ENCODE results near the gene ESRRG.

Gene ESRRG

DNA sequence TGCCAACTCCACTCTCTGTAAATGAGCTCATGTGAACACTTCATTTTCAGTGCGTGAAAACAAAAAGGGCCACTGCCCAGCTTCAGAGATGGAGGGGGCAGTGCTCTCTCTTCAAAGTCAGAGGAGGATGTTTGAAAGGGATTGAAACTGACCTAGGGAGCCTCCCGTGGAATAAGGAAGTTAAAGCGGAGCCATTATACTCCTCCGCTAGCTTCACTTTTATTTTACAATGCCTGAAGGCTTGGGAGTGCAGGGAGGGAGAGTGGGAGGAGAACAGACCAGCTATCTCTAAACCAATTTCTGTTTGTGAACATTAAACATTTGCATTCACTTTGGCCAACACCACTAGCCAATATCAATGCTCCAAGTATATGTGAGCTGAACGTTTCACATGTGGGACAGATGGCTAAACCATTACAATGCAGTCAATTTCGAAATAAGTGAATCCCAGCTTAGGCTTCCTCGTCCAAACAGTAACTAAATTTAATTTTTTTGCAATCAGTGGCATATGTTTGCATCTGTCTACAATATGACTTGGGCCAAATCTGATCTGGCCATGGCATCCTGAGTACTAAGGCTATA lies 126.9 kb downstream of the ESRRG start:
- DNase-seq: no peak

GRCh38 chr1:216587715-216588114 lies 135.5 kb downstream of the ESRRG start:
- DNase-seq (no peak), ATAC-seq (replicated peaks) (no peak)
- H3K36me3 Mint-ChIP-seq: peaks cover 0 to 1% of the 10 kb centered on the region in 2 donors
- no peak overlapping the region for H3K4me3 Mint-ChIP-seq
- H3K4me1 Mint-ChIP-seq: no peaks in the 10 kb centered on the region
- peaks cover 0 to 4% of the 10 kb centered on the region in 2 donors for H3K9me3 Mint-ChIP-seq
- no peaks in the 10 kb centered on the region for H3K27me3 Mint-ChIP-seq
- no peak overlapping the region for H3K27ac Mint-ChIP-seq

More for the DNA sequence above, 126.9 kb downstream of the ESRRG start:
- H3K27me3 Mint-ChIP-seq: peaks cover 14 to 21% of the 10 kb centered on the region in 2 donors
- peaks cover 0 to 3% of the 10 kb centered on the region in 2 donors for H3K4me1 Mint-ChIP-seq
- H3K9me3 Mint-ChIP-seq: peaks cover 0 to 1% of the 10 kb centered on the region in 2 donors
- no peak overlapping the region for H3K27ac Mint-ChIP-seq
- no peak overlapping the region for H3K4me3 Mint-ChIP-seq
- ATAC-seq (replicated peaks): no peak
- no peaks in the 10 kb centered on the region for H3K36me3 Mint-ChIP-seq

DNA sequence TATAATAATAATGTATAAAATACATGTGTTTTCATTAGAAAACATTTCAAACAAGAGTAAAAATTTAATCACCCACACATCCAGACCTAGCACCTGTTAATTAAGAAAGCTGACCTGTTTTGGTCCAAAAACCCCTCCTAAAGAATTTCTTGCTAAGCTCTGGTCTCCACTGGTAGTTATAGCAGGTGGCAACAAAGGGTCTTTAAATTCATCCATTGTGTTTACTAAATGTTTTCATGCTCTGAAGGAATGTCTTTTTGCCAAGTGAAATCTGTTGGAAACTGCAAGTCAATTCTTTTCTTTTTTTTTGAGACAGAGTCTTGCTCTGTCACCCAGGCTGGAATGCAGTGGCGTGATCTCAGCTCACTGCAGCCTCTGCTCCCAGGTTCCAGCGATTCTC lies 141.1 kb downstream of the ESRRG start:
- Mint-ChIP-seq H3K36me3 (no peaks in the 10 kb centered on the region), H3K27ac (no peak overlapping the region), H3K4me3 (no peak overlapping the region), H3K4me1 (no peaks in the 10 kb centered on the region), H3K27me3 (no peaks in the 10 kb centered on the region), H3K9me3 (peaks cover 0 to 3% of the 10 kb centered on the region in 2 donors)
- ATAC-seq (replicated peaks) (no peak), DNase-seq (no peak)

GRCh38 chr1:216580538-216581057 lies 142.6 kb downstream of the ESRRG start:
- Mint-ChIP-seq H3K9me3 (peaks cover 0 to 3% of the 10 kb centered on the region in 2 donors), H3K36me3 (no peaks in the 10 kb centered on the region), H3K4me3 (no peak overlapping the region), H3K4me1 (no peaks in the 10 kb centered on the region), H3K27ac (no peak overlapping the region), H3K27me3 (no peaks in the 10 kb centered on the region)
- DNase-seq: no peak
- no peak for ATAC-seq (replicated peaks)

DNA sequence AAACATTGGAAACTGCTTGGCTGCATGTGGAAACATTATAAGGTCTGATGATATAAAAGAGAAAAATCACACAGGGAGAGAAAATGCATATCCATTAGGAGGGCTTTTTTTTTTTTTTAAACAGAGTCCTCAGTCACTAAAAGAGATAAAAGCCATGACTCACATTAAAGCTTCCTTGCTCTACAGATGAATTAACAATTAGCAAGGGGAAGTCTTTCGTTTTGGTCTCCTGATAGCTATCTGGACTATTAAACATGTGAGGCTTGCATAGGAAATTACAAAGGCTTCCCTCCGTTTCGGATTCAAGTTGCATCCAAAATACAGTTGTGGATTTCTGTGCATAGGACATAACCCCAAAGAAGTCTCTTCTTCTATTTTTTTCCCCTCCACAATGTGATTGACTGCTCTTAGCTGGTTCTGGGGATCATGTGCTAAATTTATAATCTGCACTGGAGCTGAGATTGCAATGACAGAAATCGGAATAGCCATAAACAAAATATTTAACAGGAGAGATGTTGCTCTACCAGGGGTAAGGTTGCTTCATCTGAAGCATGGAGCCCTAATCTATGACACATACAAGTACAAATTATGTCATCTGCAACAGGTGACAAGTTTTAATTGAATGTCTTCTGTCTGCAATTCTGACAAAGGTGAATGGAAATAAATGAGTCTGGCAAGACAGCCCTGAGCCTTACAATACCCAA lies 146.8 kb downstream of the ESRRG start:
- DNase-seq (no peak), ATAC-seq (replicated peaks) (no peak)
- Mint-ChIP-seq H3K9me3 (no peaks in the 10 kb centered on the region), H3K36me3 (no peaks in the 10 kb centered on the region), H3K27ac (no peak overlapping the region), H3K4me1 (no peaks in the 10 kb centered on the region), H3K4me3 (no peak overlapping the region), H3K27me3 (no peaks in the 10 kb centered on the region)

DNA sequence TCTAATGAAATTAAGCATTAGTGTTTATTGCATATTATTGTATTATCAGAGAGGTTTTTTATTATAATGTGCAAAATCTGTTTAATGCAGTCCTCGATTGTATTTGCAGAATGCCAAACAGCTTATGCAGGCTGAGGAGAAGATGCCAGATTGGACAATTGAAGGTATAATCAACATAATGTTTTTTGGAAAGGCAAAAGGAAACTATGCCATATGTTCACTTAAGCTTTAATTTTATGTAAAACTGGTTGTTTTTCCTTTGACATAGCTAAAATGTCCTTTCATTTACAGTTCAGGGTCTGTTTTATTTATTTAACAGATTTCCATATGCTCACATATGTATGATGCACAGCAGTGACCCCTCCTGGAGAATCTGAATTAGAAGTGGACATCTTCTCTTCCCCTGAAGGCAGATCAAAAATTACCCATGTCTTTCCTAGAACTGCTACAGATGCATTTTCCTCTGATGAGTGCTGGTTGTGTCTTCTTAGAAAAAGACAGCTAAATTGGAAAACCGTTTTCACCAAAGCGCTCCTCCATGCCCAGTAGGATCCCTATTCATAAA lies 156.5 kb downstream of the ESRRG start:
- H3K9me3 Mint-ChIP-seq: no peaks in the 10 kb centered on the region
- H3K27me3 Mint-ChIP-seq: no peaks in the 10 kb centered on the region
- ATAC-seq (replicated peaks) (no peak), DNase-seq (no peak)
- H3K4me1 Mint-ChIP-seq: no peaks in the 10 kb centered on the region
- H3K4me3 Mint-ChIP-seq: no peak overlapping the region
- H3K27ac Mint-ChIP-seq: no peak overlapping the region
- no peaks in the 10 kb centered on the region for H3K36me3 Mint-ChIP-seq

GRCh38 chr1:216563087-216563486 lies 160.1 kb downstream of the ESRRG start:
- H3K36me3 Mint-ChIP-seq: no peaks in the 10 kb centered on the region
- no peaks in the 10 kb centered on the region for H3K4me1 Mint-ChIP-seq
- no peak overlapping the region for H3K4me3 Mint-ChIP-seq
- no peak overlapping the region for H3K27ac Mint-ChIP-seq
- no peak for ATAC-seq (replicated peaks)
- H3K9me3 Mint-ChIP-seq: no peaks in the 10 kb centered on the region
- no peaks in the 10 kb centered on the region for H3K27me3 Mint-ChIP-seq
- no peak for DNase-seq

DNA sequence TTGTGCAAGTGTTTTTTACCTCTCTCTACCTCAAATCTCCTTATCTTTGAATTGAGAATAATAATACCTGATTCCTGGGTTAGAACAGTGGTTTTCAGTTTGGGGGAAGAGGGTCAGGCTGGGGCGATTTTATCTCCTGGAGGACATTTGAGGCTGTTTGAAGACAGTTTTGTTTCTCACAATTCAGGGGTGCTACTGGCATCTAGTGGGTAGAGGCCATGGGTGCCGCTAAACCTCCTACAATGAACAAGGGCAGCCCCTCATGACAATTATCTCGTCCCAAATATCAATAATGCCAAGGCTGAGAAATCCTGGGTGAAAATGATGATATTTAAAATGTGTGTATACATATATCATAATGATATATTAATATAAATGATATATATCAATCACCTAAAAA lies 160.8 kb downstream of the ESRRG start:
- DNase-seq (no peak), ATAC-seq (replicated peaks) (no peak)
- Mint-ChIP-seq H3K4me3 (no peak overlapping the region), H3K4me1 (no peaks in the 10 kb centered on the region), H3K36me3 (no peaks in the 10 kb centered on the region), H3K27me3 (no peaks in the 10 kb centered on the region), H3K9me3 (no peaks in the 10 kb centered on the region), H3K27ac (no peak overlapping the region)

DNA sequence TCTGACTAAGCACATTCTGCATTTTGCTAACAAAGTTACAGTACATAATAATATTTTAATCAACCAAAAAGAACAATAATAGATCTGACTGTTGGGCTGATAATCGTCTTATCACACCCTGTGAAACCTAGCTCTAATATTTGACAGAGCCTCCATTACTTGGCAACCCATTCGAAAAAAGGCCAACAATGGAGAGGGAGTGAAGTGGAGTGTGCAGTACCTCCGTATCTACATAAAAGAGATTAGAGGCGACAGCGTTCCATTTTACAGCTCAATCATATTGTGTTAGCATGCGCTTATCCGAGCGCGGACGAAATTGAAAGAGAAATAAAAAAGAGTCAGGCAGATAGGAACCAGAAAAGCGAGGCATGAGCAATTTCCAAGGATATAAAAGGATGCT lies 162.7 kb downstream of the ESRRG start:
- Mint-ChIP-seq H3K36me3 (no peaks in the 10 kb centered on the region), H3K9me3 (no peaks in the 10 kb centered on the region), H3K27me3 (no peaks in the 10 kb centered on the region), H3K4me1 (no peaks in the 10 kb centered on the region), H3K27ac (peak overlapping the region; percentile 32), H3K4me3 (no peak overlapping the region)
- ATAC-seq (replicated peaks) (no peak), DNase-seq (no peak)

GRCh38 chr1:216559359-216559758 lies 163.9 kb downstream of the ESRRG start:
- Mint-ChIP-seq H3K36me3 (no peaks in the 10 kb centered on the region), H3K9me3 (no peaks in the 10 kb centered on the region), H3K27ac (no peak overlapping the region), H3K27me3 (no peaks in the 10 kb centered on the region), H3K4me3 (no peak overlapping the region), H3K4me1 (no peaks in the 10 kb centered on the region)
- no peak for DNase-seq
- ATAC-seq (replicated peaks): no peak

- DNase-seq (no peak), ATAC-seq (replicated peaks) (no peak)
- Mint-ChIP-seq H3K27me3 (no peaks in the 10 kb centered on the region), H3K4me1 (no peaks in the 10 kb centered on the region), H3K4me3 (no peak overlapping the region), H3K27ac (no peak overlapping the region), H3K9me3 (no peaks in the 10 kb centered on the region), H3K36me3 (no peaks in the 10 kb centered on the region)
Measured at GRCh38 chr1:216555653-216556052, 167.6 kb downstream of the ESRRG start.

DNA sequence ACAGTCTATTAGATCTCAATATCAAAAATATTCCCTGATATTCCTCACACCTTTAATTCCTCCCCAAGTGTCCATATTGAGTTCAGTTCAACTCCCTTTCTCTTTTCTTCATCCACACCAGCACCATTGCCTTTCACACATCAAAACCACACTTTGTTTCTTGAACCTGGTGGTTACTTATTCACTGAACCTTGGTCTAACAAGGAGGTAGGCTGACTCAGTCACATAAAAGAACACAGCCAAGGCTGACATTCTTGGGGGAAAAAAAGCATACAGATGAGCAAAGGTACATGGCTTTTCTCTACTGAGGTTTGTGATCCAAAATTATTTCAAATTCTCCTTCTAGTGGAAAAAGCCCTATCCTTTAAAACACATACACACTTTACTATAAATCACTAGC lies 168.3 kb downstream of the ESRRG start:
- no peak for DNase-seq
- Mint-ChIP-seq H3K36me3 (no peaks in the 10 kb centered on the region), H3K4me3 (no peak overlapping the region), H3K27ac (no peak overlapping the region), H3K9me3 (no peaks in the 10 kb centered on the region), H3K27me3 (no peaks in the 10 kb centered on the region), H3K4me1 (no peaks in the 10 kb centered on the region)
- ATAC-seq (replicated peaks): no peak

GRCh38 chr1:216553766-216554165 lies 169.5 kb downstream of the ESRRG start:
- no peaks in the 10 kb centered on the region for H3K9me3 Mint-ChIP-seq
- no peak overlapping the region for H3K27ac Mint-ChIP-seq
- no peaks in the 10 kb centered on the region for H3K4me1 Mint-ChIP-seq
- H3K4me3 Mint-ChIP-seq: no peak overlapping the region
- ATAC-seq (replicated peaks) (no peak), DNase-seq (no peak)
- H3K36me3 Mint-ChIP-seq: no peaks in the 10 kb centered on the region
- H3K27me3 Mint-ChIP-seq: no peaks in the 10 kb centered on the region

DNA sequence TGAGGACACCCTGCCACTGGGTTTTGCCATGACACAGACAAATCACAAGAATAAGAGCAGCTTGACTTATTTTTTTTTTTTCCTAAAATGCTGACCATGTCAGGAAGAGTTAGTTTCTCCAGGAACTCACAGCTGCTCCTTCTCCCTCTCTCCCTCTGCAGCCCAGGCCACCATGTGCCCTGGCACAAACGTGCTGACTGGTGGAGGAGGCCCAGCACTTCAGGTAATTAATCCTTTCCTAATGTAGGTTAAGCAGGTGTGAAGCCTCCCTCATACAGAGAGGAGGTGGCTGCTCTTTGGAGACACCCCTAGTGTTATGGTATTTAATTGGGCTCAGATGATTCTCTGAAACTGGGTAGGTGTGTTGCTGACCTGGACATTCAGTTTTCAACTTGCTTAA lies 170.2 kb downstream of the ESRRG start:
- DNase-seq (no peak), ATAC-seq (replicated peaks) (no peak)
- Mint-ChIP-seq H3K36me3 (no peaks in the 10 kb centered on the region), H3K4me3 (no peak overlapping the region), H3K27ac (no peak overlapping the region), H3K27me3 (no peaks in the 10 kb centered on the region), H3K9me3 (no peaks in the 10 kb centered on the region), H3K4me1 (no peaks in the 10 kb centered on the region)

DNA sequence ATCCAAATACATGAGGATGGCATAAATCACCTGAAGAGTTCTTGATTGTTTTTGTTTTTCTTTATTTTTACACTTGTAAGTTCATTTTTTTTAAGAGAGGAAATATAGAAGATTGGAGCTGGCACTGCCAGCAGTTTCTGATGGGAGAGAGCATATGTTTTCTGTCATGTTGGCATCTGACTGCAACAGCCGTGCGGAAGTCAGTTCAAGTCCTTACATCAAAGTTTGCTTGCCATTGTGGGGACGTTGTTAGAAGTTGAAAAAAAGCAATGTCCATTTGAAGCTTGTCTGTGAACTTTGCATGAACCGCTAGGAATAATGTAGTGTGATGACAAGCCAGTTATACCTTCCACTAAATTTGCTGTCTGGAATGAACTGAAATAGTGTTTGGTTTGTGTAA lies 173.4 kb downstream of the ESRRG start:
- no peak for ATAC-seq (replicated peaks)
- no peak for DNase-seq
- H3K4me3 Mint-ChIP-seq: no peak overlapping the region
- no peak overlapping the region for H3K27ac Mint-ChIP-seq
- no peaks in the 10 kb centered on the region for H3K4me1 Mint-ChIP-seq
- H3K27me3 Mint-ChIP-seq: no peaks in the 10 kb centered on the region
- H3K9me3 Mint-ChIP-seq: no peaks in the 10 kb centered on the region
- no peaks in the 10 kb centered on the region for H3K36me3 Mint-ChIP-seq

Data from stimulated activated naive B cell treated with anti-CD40 and anti-IgM and Interleukin-4, amounts not matched to agents 10 μg/mL and 1 μg/mL and 100 μg/mL, for 72 hours (primary cell).